Measurements from ENCODE around the gene NEDD8.

- TF ChIP-seq CTCF (IDR thresholded peaks at IDR 0.05; ENCODE audit: low read depth, low read length) (no peak), POLR2A (IDR thresholded peaks at IDR 0.05; ENCODE audit: extremely low read depth, insufficient read length) (no peak), MAX (IDR thresholded peaks at IDR 0.05; ENCODE audit: low read depth, low read length) (no peak), MYC (IDR thresholded peaks at IDR 0.05; ENCODE audit: low read depth, low read length) (no peak)
Measured at GRCh38 chr14:24259282-24260025, 27.3 kb upstream of the NEDD8 start.

Data from NB4 (cell line).